ENCODE results near the gene LCN12.
A peak's percentile ranks its signal among the peaks of the same experiment; 100 is the strongest.

Gene LCN12

DNA sequence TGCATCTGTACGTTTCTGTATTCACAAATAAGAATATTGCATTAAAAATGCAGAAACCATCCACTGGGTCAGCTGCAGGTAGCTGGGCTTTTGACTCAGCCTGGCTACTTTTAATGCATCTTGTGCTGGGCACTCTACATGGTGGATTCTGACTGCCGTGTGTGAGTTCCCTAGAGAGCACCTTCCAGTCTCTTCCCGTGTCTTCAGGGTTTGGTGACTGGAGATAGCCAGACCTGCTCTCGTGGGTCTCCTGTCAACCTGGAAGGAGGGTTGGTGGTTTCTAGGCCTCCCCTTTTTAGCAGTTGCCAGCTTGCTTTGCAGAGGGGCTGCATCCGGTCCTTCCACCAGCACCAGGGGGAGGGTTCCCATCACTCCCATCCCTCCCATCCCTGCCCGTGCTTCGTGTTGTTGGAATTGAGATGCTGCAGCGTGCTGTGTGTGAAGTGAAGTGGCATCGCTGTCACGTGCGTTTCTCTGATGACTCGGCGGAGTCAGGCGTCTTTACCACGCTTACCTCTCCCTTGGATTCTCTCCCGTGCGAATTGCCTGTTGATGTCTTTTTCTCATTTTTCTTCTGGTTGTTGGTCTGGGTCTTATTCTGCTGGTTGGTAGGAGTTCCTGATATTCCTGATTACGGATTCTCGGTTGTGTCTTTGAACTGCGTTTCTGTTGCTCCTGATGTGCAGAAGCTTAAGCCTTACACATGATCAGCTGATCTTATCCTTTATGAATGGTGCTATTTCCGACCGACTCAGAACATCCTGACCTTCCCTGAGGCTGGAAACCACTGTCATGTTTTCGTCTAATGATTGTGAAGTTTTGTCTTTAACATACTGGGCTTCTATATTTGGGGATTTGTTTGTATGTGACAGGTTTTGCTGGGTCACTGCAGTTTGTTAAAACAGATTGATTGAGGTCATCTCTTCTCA, 24.5 kb upstream of the LCN12 start:
- DNase-seq = no peak

DNA sequence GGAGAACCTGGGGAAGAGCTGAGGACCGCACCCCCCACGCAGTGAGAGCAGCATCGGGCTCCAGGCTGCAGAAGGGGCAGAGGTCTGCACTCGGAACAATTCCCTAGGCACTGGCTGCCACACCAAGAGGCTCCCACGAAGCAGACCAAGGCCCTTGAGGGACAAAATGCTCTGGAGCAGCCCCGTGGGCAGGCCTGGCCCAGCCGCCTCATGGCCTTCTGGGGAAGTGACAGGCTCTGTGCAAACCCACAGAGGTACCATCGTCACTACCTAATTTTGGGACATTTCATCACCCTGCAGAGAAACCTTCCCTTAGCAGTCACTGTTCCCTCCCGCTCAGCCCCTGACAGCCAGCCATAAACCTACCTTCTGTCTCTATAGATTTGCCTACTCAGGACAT, 23.5 kb upstream of the LCN12 start:
- DNase-seq = no peak

- DNase-seq = no peak
These were observed 22.1 kb upstream of the LCN12 start for GRCh38 chr9:136930014-136930413.

GRCh38 chr9:136931611-136932130, 20.4 kb upstream of the LCN12 start:
- no peak for DNase-seq

DNA sequence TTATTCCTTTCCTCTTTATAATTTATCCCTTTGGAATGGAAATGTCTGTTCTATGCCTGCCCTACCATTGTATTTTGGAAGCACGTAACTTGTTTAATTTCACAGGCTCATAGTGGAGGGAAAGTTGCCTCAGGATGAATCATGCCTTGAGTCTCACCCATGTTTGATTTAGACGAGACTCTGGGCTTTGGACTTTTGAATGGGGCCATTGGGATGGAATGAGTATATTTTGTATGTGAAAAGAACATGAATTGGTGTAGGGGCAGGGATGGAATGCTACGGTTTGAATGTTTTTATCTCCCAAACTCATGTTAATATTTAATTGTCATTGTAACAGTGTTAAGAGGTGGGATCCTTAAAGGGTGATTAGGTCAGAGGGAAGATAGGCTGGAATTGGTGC, 17.8 kb upstream of the LCN12 start:
- no peak for DNase-seq

- DNase-seq = no peak
These were observed 16.4 kb upstream of the LCN12 start for GRCh38 chr9:136935651-136936050.

DNA sequence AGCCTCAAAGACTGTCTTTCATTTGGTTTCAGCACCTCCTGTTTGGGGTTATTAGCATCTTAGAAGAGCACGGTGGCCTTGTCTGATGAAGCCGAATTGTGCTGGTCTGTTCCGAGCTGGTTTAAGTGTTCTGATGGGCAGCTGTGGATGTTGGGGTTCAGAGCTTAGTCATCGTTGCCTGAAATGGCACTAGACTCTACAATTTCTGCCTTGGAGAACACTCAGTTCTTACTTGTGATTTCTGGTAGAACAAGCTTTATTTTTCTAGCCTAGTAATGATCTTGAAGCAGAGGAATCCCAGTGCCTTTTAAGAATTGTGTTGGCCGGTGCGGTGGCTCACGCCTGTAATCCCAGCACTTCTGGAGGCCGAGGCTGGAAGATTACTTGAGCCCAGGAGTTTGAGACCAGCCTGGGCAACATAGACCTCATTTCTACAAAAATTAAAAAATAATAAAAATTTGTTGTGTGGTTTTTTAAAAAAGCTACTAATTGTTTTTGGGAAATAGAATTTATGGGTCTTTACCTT, 15.4 kb upstream of the LCN12 start:
- no peak for DNase-seq

DNA sequence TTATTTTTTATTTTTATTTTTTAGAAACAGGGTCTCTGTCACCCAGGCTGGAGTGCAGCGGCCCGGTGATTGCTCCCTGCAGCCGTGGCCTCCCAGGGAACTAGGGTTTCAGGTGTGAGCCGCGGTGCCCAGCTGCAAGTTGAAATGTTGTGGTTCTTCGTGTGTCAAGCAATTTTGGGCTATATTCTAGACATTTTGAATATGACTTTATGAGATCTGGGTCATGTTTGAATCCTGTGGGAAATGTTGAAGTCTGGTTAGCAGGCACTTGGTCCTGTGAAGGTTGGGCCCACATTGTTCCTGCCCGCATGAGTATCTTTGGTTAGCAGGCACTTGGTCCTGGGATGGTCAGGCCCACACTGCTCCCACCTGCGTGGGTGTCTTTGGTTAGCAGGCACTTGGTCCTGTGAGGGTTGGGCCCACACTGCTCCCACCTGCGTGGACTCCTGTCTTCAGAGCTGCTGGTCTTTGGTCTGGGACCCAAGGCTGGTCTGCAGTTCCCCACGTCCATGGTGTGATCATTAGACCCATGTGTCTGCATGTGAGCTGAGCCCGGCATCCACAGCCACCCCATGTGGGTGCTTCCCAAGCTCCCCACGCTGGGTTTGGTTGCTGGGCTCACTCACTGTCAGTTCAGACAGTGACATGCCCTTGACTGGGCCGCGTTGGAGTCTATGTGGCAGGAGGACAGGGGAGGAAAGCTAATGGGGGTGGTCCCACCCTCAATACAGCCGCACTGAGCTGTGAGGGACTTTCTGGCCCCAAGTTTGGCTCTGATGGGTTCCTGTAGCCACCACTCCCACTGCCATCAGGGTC, 14.7 kb upstream of the LCN12 start:
- no peak for DNase-seq

DNA sequence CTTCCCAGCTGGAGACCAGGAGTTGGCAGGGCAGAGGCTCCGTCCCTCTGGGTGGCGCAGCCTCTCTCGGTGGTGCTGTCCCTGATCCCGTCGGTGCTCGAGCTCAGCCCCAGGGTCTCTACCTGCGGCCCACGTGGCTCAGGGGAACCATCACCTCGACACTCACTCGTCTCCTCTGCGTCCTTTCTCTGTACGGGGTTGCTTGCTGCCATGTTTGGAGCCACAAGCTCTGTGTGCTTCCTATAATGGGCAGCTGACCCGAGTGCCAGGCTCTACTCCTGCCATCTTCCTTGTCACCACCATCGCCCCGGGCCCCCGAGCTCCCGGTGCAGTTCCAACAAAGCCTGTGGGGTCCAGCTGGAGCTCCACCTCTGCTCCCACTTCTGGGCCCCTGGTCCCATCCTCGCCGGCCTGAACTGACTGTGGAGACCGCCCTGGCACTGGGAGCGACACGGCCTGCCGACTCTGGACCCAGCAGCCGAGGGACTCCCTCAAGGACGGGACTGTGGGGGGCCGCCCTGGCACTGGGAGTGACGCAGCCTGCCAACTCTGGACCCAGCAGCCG, 12.6 kb upstream of the LCN12 start:
- no peak for DNase-seq

GRCh38 chr9:136939996-136940525, 12.0 kb upstream of the LCN12 start:
- no peak for DNase-seq

DNA sequence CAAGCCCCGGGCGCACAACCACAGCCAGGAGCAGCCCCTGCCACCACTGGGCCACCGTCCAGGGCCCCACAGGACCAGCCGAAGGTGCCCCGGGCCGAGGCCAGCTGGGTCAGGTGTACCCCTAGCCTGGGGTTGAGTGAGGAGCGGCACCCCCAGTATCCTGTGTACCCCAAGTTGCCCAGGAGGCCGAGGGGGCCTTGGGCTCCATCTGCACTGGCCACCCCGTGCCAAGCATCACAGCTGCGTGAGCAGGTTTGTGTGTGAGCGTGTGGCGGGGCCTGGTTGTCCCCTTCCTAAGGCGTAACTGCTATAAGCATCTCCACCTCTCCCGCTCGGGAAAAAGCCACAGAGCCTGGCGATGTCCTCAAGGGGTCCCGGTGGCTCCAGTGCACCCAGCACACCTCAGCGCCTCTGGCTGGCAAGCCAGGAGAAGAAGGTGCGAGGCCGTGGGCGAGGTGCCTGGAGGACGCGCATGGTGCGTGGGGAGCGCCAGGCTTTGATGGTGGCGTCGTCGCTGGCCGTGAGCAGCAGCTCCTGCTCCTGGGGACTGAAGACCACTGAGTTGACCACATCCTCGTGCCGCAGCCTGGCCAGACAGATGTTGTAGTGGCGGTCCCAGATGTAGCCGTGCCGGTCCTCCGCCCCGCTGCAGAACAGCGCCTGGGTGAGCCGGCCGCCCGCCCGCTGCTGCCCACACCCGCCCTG, 11.4 kb upstream of the LCN12 start:
- DNase-seq = no peak

GRCh38 chr9:136941231-136942111, 10.6 kb upstream of the LCN12 start:
- DNase-seq = no peak

DNA sequence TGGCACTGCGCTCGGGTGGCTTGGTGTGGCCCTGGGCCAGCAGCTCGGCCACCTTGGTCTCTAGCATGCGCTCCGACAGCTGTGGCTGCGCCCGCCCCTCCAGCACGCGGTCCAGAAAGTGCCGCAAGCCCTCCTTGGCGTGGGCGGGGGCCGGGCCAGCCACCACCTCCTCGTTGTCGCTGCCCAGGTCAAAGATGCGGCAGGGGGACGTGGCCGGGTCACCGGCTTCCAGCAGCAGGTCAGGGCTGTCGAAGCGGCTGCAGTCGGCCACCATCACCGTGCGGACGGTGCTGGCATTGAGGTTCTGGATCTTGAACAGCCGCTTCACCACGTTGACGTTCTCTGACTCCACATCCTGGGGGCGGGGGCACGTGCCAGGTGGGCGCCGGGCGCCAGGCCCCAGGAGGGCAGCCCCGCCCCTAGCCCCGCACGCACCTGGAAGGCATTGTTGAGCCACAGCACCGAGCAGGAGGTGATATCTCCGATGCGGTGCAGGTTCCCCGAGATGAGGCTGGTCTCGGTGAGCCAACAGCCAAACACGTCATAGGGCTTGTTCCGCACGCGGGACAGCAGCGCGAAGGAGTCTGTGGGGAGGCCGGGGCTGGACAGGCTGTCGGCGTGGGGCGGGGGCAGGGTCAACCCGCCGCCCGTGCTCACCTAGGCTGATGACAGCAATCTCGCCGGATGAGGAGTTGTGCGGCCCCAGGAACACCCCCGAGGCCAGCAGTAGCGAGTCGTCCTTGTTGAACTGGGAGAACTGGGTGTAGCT, 9.8 kb upstream of the LCN12 start:
- DNase-seq = no peak

DNA sequence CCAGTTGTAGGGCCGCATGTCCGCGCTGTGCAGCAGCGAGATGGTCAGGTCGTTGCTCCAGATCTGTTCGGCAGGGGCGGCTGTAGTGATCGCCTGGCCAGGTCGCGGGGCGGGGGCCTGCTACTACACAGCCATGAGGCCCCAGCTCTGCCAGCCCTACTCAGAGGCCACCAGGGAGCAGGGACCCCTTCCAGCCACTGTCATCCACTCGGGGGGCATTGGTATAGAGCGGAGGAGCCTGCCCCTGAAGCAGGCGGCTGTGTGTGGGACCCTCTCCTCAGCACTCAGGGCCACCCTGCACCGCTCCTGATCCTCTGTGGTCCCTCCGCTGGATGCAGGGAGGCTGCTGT, 9.2 kb upstream of the LCN12 start:
- no peak for DNase-seq

DNA sequence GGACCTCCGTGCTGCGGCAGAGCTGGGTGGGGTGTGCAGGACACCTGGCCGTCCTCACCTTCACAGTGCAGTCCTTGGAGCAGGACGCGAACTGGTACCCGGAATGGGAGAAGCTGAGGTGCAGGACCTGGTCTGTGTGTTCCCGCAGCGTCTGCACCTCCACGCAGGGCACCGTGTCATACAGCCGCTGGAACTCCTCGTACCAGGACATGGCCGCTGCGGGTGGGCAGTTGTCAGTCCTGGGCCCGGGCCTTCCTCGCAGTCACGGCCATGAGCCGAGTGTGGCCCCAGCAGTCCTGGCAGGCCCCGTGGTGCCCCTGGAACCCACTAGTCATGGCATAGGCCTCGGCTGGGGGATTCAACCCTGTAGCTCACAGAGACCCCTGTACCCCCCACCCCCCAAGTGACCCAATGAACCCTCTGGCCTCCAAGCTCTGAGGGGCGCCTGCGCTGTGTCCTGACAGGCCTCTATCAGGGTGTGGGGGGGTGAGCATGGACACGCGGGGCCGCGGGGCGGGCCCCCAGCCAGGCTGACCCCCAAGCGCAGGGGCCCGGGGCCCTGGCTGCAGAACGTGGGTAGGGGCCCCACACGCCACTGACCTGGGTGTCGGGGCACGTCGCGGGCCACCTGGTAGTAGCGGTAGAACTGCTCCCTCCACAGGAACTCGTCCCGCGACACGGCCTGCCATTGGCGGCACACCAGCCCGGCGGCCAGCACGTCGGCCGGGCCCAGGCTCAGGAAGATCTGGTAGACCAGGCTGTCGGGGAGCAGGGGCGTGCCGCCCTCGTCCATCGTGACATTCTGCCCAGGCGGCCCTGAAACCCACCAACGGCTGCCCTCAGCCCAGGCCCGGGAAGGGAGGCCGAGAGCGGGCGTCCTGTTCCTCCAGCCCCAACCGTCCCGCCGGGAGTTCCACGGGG, 8.5 kb upstream of the LCN12 start:
- peak; percentile 25 for DNase-seq

DNA sequence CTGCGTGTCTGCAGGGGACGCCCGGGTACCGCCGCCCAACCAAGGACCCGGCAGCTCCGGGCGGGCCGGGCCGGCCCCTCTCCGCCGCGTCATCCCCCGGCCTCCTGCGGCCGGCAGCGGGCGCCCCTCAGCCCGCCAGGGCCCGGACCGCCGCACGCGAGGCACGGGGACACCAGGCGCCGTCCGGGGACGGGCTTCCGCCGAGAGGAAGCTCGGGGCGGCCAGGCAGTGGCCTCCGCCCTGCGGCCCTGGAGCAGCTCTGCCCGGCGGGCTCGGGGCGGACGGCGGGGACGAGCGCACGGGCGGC, 7.9 kb upstream of the LCN12 start:
- no peak for DNase-seq

DNA sequence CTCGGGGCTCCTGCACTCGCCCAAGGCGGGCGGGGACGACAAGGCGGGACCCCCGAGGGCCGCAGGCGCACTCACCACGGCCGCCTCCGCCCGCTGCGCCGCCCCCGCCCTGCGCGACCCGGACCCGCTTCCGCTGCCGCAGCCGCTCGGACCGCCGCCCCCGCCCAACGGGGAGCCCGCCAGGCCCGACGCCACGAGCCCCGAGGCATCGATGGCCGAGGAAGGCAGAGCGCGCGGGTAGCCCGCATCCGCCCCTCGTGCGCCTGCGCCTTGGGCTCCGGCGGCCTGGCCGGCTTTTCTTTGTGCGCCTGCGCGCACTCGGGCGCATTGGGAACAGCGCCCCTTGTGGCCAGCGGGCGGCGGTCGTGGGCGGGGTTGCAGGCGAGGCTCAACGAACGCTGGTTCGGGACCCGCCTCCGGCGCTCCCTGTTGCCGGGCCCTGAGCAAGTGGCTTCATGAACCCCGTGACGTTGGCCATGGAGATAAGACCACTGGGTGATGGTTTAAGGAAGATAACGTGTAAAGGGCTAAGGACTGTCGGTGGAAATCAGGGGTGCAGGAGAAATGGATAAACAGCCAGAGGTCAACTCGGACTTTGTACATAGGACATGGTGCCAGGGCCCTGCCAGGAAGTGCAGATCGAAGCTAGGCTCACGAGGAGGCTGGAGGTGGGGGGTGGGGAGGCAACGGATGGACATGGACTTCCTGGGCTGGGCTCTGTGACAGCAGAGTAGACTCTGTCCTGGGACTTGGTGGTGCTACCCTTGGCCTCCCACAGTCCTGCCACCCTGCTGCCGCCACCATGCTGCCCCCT, 7.3 kb upstream of the LCN12 start, which contains the start of the genes C8G and FBXW5:
TSS of gene C8G (plus strand) at position 725 of the 814 bp plus-strand sequence. CDS start at position 803, 78 bp downstream.
TSS of gene FBXW5 (minus strand) at position 220 of the 814 bp plus-strand sequence. CDS start 655 bp downstream, outside the sequence.
- DNase-seq = peak; percentile 95
